GM19043 (cell line): ENCODE results near the gene PITPNM2.
A peak's percentile ranks its signal among the peaks of the same experiment; 100 is the strongest.
"Not testable (repeated sequence)": the region's sequence is repeated elsewhere in the genome, so short reads cannot be mapped to it uniquely, and the experiment has no call there.

ENCODE experiments used
- ATAC-seq: cut with Tn5 transposase; IDR thresholded peaks from one replicate; pipeline ENCODE4 v1.9.1; 2021; ENCODE audit warnings: low read depth; ENCODE audit not compliant: unreplicated experiment

The PITPNM2 gene

GRCh38 chr12:123122626-123123025, 28.3 kb downstream of the PITPNM2 start:
- ATAC-seq = no peak

- ATAC-seq = no peak
Observed at GRCh38 chr12:123121670-123122069, 29.2 kb downstream of the PITPNM2 start.

GRCh38 chr12:123120452-123121166, 30.3 kb downstream of the PITPNM2 start:
- no peak for ATAC-seq

GRCh38 chr12:123119808-123120207, 31.1 kb downstream of the PITPNM2 start:
- peak; percentile 88 for ATAC-seq

- no peak for ATAC-seq
Observed at GRCh38 chr12:123118497-123118896, 32.4 kb downstream of the PITPNM2 start.

- no peak for ATAC-seq
Observed at GRCh38 chr12:123115409-123116121, 35.3 kb downstream of the PITPNM2 start.

- ATAC-seq = no peak
Observed at GRCh38 chr12:123114304-123115083, 36.4 kb downstream of the PITPNM2 start.

GRCh38 chr12:123113026-123113425, 37.9 kb downstream of the PITPNM2 start:
- ATAC-seq = no peak

GRCh38 chr12:123111498-123112165, 39.3 kb downstream of the PITPNM2 start:
- no peak for ATAC-seq

GRCh38 chr12:123109319-123109772, 41.5 kb downstream of the PITPNM2 start:
- ATAC-seq = no peak

- ATAC-seq = no peak
Observed at GRCh38 chr12:123108682-123109066, 42.2 kb downstream of the PITPNM2 start.

- ATAC-seq = no peak
Observed at GRCh38 chr12:123107926-123108681, 42.8 kb downstream of the PITPNM2 start.

GRCh38 chr12:123106640-123107359, 44.1 kb downstream of the PITPNM2 start:
- no peak for ATAC-seq

GRCh38 chr12:123105211-123105826, 45.6 kb downstream of the PITPNM2 start:
- ATAC-seq = no peak

- ATAC-seq = no peak
Observed at GRCh38 chr12:123104809-123105208, 46.1 kb downstream of the PITPNM2 start.

GRCh38 chr12:123104094-123104493, 46.8 kb downstream of the PITPNM2 start:
- ATAC-seq = not testable (repeated sequence)

GRCh38 chr12:123102781-123103503, 47.9 kb downstream of the PITPNM2 start:
- no peak for ATAC-seq

GRCh38 chr12:123102366-123102765, 48.5 kb downstream of the PITPNM2 start:
- ATAC-seq = no peak
